Stimulated activated effector memory CD8-positive, alpha-beta T cell treated with anti-CD3 and anti-CD28 coated beads, Interleukin-12 subunit alpha, Interleukin-12 subunit beta, amount 100 ng/mL, for 72 hours (primary cell): ENCODE measurements around the gene COG2.
A peak's percentile ranks its signal among the peaks of the same experiment; 100 is the strongest.

Source experiments
- ATAC-seq: fragments of 150-1000 bp; cut with Tn5 transposase; 2 replicates; pipeline ENCODE4 v1.10.0; 2021
- DNase-seq, 2 donors: peaks; one replicate each; pipeline ENCODE4 v3.0.0; 2021 to 2022; ENCODE audit warnings: low spot score in 2 of 2
- H3K27ac Mint-ChIP-seq: one replicate; pipeline ENCODE4 v1.8.0; 2022; ENCODE audit warnings: mild to moderate bottlenecking, mixed read lengths
- H3K36me3 Mint-ChIP-seq: one replicate; pipeline ENCODE4 v1.8.0; 2022; ENCODE audit warnings: mild to moderate bottlenecking, mixed read lengths
- H3K4me1 Mint-ChIP-seq: one replicate; pipeline ENCODE4 v1.8.0; 2022; ENCODE audit warnings: mixed read lengths
- H3K4me3 Mint-ChIP-seq: one replicate; pipeline ENCODE4 v1.8.0; 2022; ENCODE audit warnings: mild to moderate bottlenecking, mixed read lengths
- H3K9me3 Mint-ChIP-seq: one replicate; pipeline ENCODE4 v1.8.0; 2022; ENCODE audit warnings: mixed read lengths

The COG2 gene

GRCh38 chr1:230679825-230680224 lies 37.5 kb downstream of the COG2 start:
- DNase-seq (no peak), ATAC-seq (no peak)
- H3K36me3 Mint-ChIP-seq = peaks cover 87% of the 10 kb centered on the region
- no peak overlapping the region for H3K4me3 Mint-ChIP-seq
- peak overlapping the region; percentile 43 for H3K27ac Mint-ChIP-seq
- peaks cover 15% of the 10 kb centered on the region for H3K4me1 Mint-ChIP-seq
- H3K9me3 Mint-ChIP-seq = no peaks in the 10 kb centered on the region

GRCh38 chr1:230680300-230681025 lies 38.2 kb downstream of the COG2 start:
- Mint-ChIP-seq H3K9me3 (no peaks in the 10 kb centered on the region), H3K4me3 (no peak overlapping the region), H3K36me3 (peaks cover 87% of the 10 kb centered on the region), H3K27ac (peak overlapping the region; percentile 43), H3K4me1 (peaks cover 15% of the 10 kb centered on the region)
- DNase-seq (no peak), ATAC-seq (no peak)

- ATAC-seq (peak; percentile 87), DNase-seq (no peak)
- Mint-ChIP-seq H3K27ac (no peak overlapping the region), H3K36me3 (peaks cover 87% of the 10 kb centered on the region), H3K4me1 (peaks cover 15% of the 10 kb centered on the region), H3K4me3 (no peak overlapping the region), H3K9me3 (no peaks in the 10 kb centered on the region)
Measured at GRCh38 chr1:230681599-230681998, 39.3 kb downstream of the COG2 start.

- peaks cover 87% of the 10 kb centered on the region for H3K36me3 Mint-ChIP-seq
- peak overlapping the region; percentile 81 for H3K27ac Mint-ChIP-seq
- H3K9me3 Mint-ChIP-seq = no peaks in the 10 kb centered on the region
- no peak overlapping the region for H3K4me3 Mint-ChIP-seq
- no peak for ATAC-seq
- no peak for DNase-seq
- H3K4me1 Mint-ChIP-seq = peaks cover 15% of the 10 kb centered on the region
Measured at GRCh38 chr1:230682274-230682673, 40.0 kb downstream of the COG2 start.

- peaks cover 91% of the 10 kb centered on the region for H3K36me3 Mint-ChIP-seq
- no peak for ATAC-seq
- H3K9me3 Mint-ChIP-seq = no peaks in the 10 kb centered on the region
- no peak for DNase-seq
- no peak overlapping the region for H3K4me3 Mint-ChIP-seq
- H3K4me1 Mint-ChIP-seq = peaks cover 15% of the 10 kb centered on the region
- peak overlapping the region; percentile 81 for H3K27ac Mint-ChIP-seq
Measured at GRCh38 chr1:230682882-230683610, 40.8 kb downstream of the COG2 start.

- no peaks in the 10 kb centered on the region for H3K9me3 Mint-ChIP-seq
- peaks cover 15% of the 10 kb centered on the region for H3K4me1 Mint-ChIP-seq
- H3K4me3 Mint-ChIP-seq = no peak overlapping the region
- no peak for ATAC-seq
- no peak for DNase-seq
- peaks cover 91% of the 10 kb centered on the region for H3K36me3 Mint-ChIP-seq
- no peak overlapping the region for H3K27ac Mint-ChIP-seq
Measured at GRCh38 chr1:230684146-230684545, 41.9 kb downstream of the COG2 start.

GRCh38 chr1:230684998-230685397 lies 42.7 kb downstream of the COG2 start:
- H3K36me3 Mint-ChIP-seq = peaks cover 91% of the 10 kb centered on the region
- ATAC-seq (no peak), DNase-seq (no peak)
- peaks cover 15% of the 10 kb centered on the region for H3K4me1 Mint-ChIP-seq
- H3K4me3 Mint-ChIP-seq = no peak overlapping the region
- H3K27ac Mint-ChIP-seq = no peak overlapping the region
- no peaks in the 10 kb centered on the region for H3K9me3 Mint-ChIP-seq

- Mint-ChIP-seq H3K36me3 (peaks cover 100% of the 10 kb centered on the region), H3K4me3 (no peak overlapping the region), H3K27ac (no peak overlapping the region), H3K9me3 (no peaks in the 10 kb centered on the region), H3K4me1 (peaks cover 15% of the 10 kb centered on the region)
- DNase-seq = no peak
- ATAC-seq = no peak
Measured at GRCh38 chr1:230686747-230687146, 44.5 kb downstream of the COG2 start.

- no peaks in the 10 kb centered on the region for H3K9me3 Mint-ChIP-seq
- ATAC-seq = no peak
- peaks cover 92% of the 10 kb centered on the region for H3K36me3 Mint-ChIP-seq
- peak overlapping the region; percentile 34 for H3K27ac Mint-ChIP-seq
- no peak overlapping the region for H3K4me3 Mint-ChIP-seq
- DNase-seq = no peak
- peaks cover 10% of the 10 kb centered on the region for H3K4me1 Mint-ChIP-seq
Measured at GRCh38 chr1:230690101-230690500, 47.8 kb downstream of the COG2 start.

- H3K36me3 Mint-ChIP-seq = peaks cover 77% of the 10 kb centered on the region
- peak overlapping the region; percentile 58 for H3K27ac Mint-ChIP-seq
- ATAC-seq (no peak), DNase-seq (no peak)
- H3K4me3 Mint-ChIP-seq = no peak overlapping the region
- H3K9me3 Mint-ChIP-seq = no peaks in the 10 kb centered on the region
- peaks cover 10% of the 10 kb centered on the region for H3K4me1 Mint-ChIP-seq
Measured at GRCh38 chr1:230691615-230692014, 49.3 kb downstream of the COG2 start.

- Mint-ChIP-seq H3K27ac (no peak overlapping the region), H3K4me3 (no peak overlapping the region), H3K4me1 (peaks cover 10% of the 10 kb centered on the region), H3K9me3 (no peaks in the 10 kb centered on the region), H3K36me3 (peaks cover 61% of the 10 kb centered on the region)
- DNase-seq (no peak), ATAC-seq (no peak)
Measured at GRCh38 chr1:230693221-230693620, 50.9 kb downstream of the COG2 start.

- no peak overlapping the region for H3K4me3 Mint-ChIP-seq
- peaks cover 10% of the 10 kb centered on the region for H3K4me1 Mint-ChIP-seq
- DNase-seq (no peak), ATAC-seq (no peak)
- peaks cover 55% of the 10 kb centered on the region for H3K36me3 Mint-ChIP-seq
- H3K9me3 Mint-ChIP-seq = no peaks in the 10 kb centered on the region
- H3K27ac Mint-ChIP-seq = peak overlapping the region; percentile 48
Measured at GRCh38 chr1:230693777-230694176, 51.5 kb downstream of the COG2 start.

- ATAC-seq (no peak), DNase-seq (no peak)
- peak overlapping the region; percentile 48 for H3K27ac Mint-ChIP-seq
- peaks cover 10% of the 10 kb centered on the region for H3K4me1 Mint-ChIP-seq
- H3K36me3 Mint-ChIP-seq = peaks cover 49% of the 10 kb centered on the region
- no peak overlapping the region for H3K4me3 Mint-ChIP-seq
- H3K9me3 Mint-ChIP-seq = no peaks in the 10 kb centered on the region
Measured at GRCh38 chr1:230694464-230694863, 52.2 kb downstream of the COG2 start.

GRCh38 chr1:230694991-230695390 lies 52.7 kb downstream of the COG2 start:
- Mint-ChIP-seq H3K4me1 (peaks cover 10% of the 10 kb centered on the region), H3K27ac (no peak overlapping the region), H3K4me3 (no peak overlapping the region), H3K9me3 (no peaks in the 10 kb centered on the region), H3K36me3 (peaks cover 43% of the 10 kb centered on the region)
- DNase-seq (no peak), ATAC-seq (no peak)

- Mint-ChIP-seq H3K27ac (no peak overlapping the region), H3K4me1 (peaks cover 10% of the 10 kb centered on the region)
Measured at GRCh38 chr1:230696218-230696617, 53.9 kb downstream of the COG2 start.

More at GRCh38 chr1:230696218-230696617, 53.9 kb downstream of the COG2 start:
- Mint-ChIP-seq H3K9me3 (no peaks in the 10 kb centered on the region), H3K4me3 (no peak overlapping the region), H3K36me3 (peaks cover 31% of the 10 kb centered on the region)
- ATAC-seq = no peak
- no peak for DNase-seq
